HG02623 (cell line): ENCODE data around the gene AKT2.

Experiments used
- ATAC-seq: cut with Tn5 transposase; IDR thresholded peaks from one replicate; pipeline ENCODE4 v1.9.1; 2021; ENCODE audit warnings: moderate library complexity; ENCODE audit not compliant: unreplicated experiment

AKT2 gene

GRCh38 chr19:40254714-40255418 is 30.3 kb downstream of the AKT2 start:
- ATAC-seq: no peak

GRCh38 chr19:40253611-40254092 is 31.5 kb downstream of the AKT2 start:
- no peak for ATAC-seq

- ATAC-seq: no peak
Measured at GRCh38 chr19:40252395-40252794, 32.8 kb downstream of the AKT2 start.

GRCh38 chr19:40251991-40252390 is 33.2 kb downstream of the AKT2 start:
- no peak for ATAC-seq

GRCh38 chr19:40251244-40251643 is 33.9 kb downstream of the AKT2 start:
- ATAC-seq: no peak

GRCh38 chr19:40249781-40250180 is 35.4 kb downstream of the AKT2 start:
- ATAC-seq: no peak

GRCh38 chr19:40249201-40249600 is 35.9 kb downstream of the AKT2 start:
- no peak for ATAC-seq

GRCh38 chr19:40247735-40248262 is 37.3 kb downstream of the AKT2 start:
- ATAC-seq: no peak

- ATAC-seq: no peak
Measured at GRCh38 chr19:40247178-40247577, 38.0 kb downstream of the AKT2 start.

- no peak for ATAC-seq
Measured at GRCh38 chr19:40246292-40247073, 38.7 kb downstream of the AKT2 start.

- ATAC-seq: no peak
Measured at GRCh38 chr19:40245506-40246128, 39.5 kb downstream of the AKT2 start.

- no peak for ATAC-seq
Measured at GRCh38 chr19:40244579-40245317, 40.4 kb downstream of the AKT2 start.

- no peak for ATAC-seq
Measured at GRCh38 chr19:40243181-40243580, 42.0 kb downstream of the AKT2 start.

- ATAC-seq: no peak
Measured at GRCh38 chr19:40242480-40242879, 42.7 kb downstream of the AKT2 start.

- ATAC-seq: no peak
Measured at GRCh38 chr19:40241809-40242384, 43.2 kb downstream of the AKT2 start.

GRCh38 chr19:40241125-40241808 is 43.9 kb downstream of the AKT2 start:
- no peak for ATAC-seq

GRCh38 chr19:40240332-40240731 is 44.8 kb downstream of the AKT2 start:
- ATAC-seq: no peak

GRCh38 chr19:40239415-40240226 is 45.5 kb downstream of the AKT2 start:
- no peak for ATAC-seq

GRCh38 chr19:40238775-40239174 is 46.4 kb downstream of the AKT2 start:
- ATAC-seq: no peak
